HepG2 (cell line): Measurements from ENCODE around the gene LSM12. TPM values are rescaled to one million over a fixed set of nuclear protein-coding genes. Genes with fewer than 3 reads are reported as not detected.
A peak's percentile ranks its signal among the peaks of the same experiment; 100 is the strongest.

Experiments used
- CBX2 ChIP-seq, 2 experiments: fragments of 200-600 bp in 1 of 2; sonication (generic); formaldehyde crosslinking in 1 of 2; IDR thresholded peaks; 2 replicates each; pipeline versions ENCODE4 v1.7.0 to v1.8.1; 2018 to 2022; ENCODE audit warnings: low read depth in 2 of 2, low read length in 1 of 2, mild to moderate bottlenecking in 1 of 2, missing genetic modification reagents in 1 of 2
- MEIS1 ChIP-seq: sonication (generic); formaldehyde crosslinking; IDR thresholded peaks from 2 replicates; pipeline ENCODE4 v1.9.0; 2021; ENCODE audit warnings: mild to moderate bottlenecking, missing genetic modification reagents, moderate library complexity, borderline replicate concordance
- NR2F6 ChIP-seq, 2 experiments: IDR thresholded peaks; 2 replicates each; pipeline ENCODE4 v1.6.1; 2016; ENCODE audit warnings: antibody characterized with exemption in 1 of 2, mild to moderate bottlenecking in 1 of 2
- POLR2AphosphoS5 ChIP-seq: IDR thresholded peaks from 2 replicates; pipeline ENCODE4 v1.6.1; 2012; ENCODE audit warnings: low read depth, low read length
- REL ChIP-seq: sonication (generic); formaldehyde crosslinking; conservative IDR thresholded peaks from 2 replicates; pipeline ENCODE4 v1.8.0; 2022; ENCODE audit warnings: mild to moderate bottlenecking, missing genetic modification reagents, moderate library complexity
- SIN3B ChIP-seq: fragments of 150-350 bp; IDR thresholded peaks from 2 replicates; pipeline ENCODE4 v1.6.1; 2014; ENCODE audit warnings: low read length
- STAG1 ChIP-seq: sonication (generic); formaldehyde crosslinking; IDR thresholded peaks from 2 replicates; pipeline ENCODE4 v1.4.0; 2020; ENCODE audit warnings: missing genetic modification reagents
- TFAP4 ChIP-seq: sonication (generic); IDR thresholded peaks from 2 replicates; pipeline ENCODE4 v1.6.1; 2016; ENCODE audit warnings: low read depth, borderline replicate concordance
- XRCC5 ChIP-seq: fragments of 200-400 bp; formaldehyde crosslinking; optimal IDR thresholded peaks from 2 replicates; pipeline ENCODE3; 2017; ENCODE audit warnings: mild to moderate bottlenecking, low read length
- ZBTB39 ChIP-seq: sonication (generic); formaldehyde crosslinking; IDR thresholded peaks from 2 replicates; pipeline ENCODE4 v1.5.0; 2020; ENCODE audit warnings: missing genetic modification reagents
- ZFYVE20 ChIP-seq: sonication (generic); formaldehyde crosslinking; IDR thresholded peaks from 2 replicates; pipeline ENCODE4 v1.8.0; 2023; ENCODE audit warnings: low read depth, mild to moderate bottlenecking, moderate library complexity, missing genetic modification reagents, borderline replicate concordance
- ZNF484 ChIP-seq: sonication (generic); formaldehyde crosslinking; IDR thresholded peaks from 2 replicates; pipeline ENCODE4 v1.5.1; 2020; ENCODE audit warnings: mild to moderate bottlenecking, low read depth, missing genetic modification reagents, borderline replicate concordance
- ZNF605 ChIP-seq: sonication (generic); formaldehyde crosslinking; IDR thresholded peaks from 2 replicates; pipeline ENCODE4 v1.8.0; 2022; ENCODE audit warnings: mild to moderate bottlenecking, missing genetic modification reagents
- polyA plus RNA-seq, 8 experiments: library from polyadenylated mRNA; depleted of rRNA in 3 of 8; stranded (reverse) in 7 of 8; unstranded in 1 of 8; fragments of >200 nt; fragmentation: Illumina TruSeq in 4 of 8; extraction: Trizol in 4 of 8; gene quantifications; 2 replicates each; pipeline versions ENCODE4 v1.2.1 to v1.2.3, GENCODE V29; 2011 to 2016; ENCODE audit warnings: low read depth in 4 of 8, missing spikeins in 1 of 8, mixed read lengths in 1 of 8; ENCODE audit not compliant: insufficient read depth in 1 of 8
- total RNA-seq, 5 experiments: library from RNA; depleted of rRNA; stranded (reverse); fragments of >200 nt; fragmentation: Illumina TruSeq; extraction: Trizol; gene quantifications; 2 replicates each; pipeline ENCODE4 v1.2.3, GENCODE V29; 2016; ENCODE audit warnings: low read depth in 1 of 5
- TF ChIP-seq, protein P1 (sequence below): IDR thresholded peaks from 2 replicates; pipeline ENCODE4 v1.6.1; 2016
- TF ChIP-seq, protein P2 (sequence below): sonication (generic); formaldehyde crosslinking; IDR thresholded peaks from 2 replicates; pipeline ENCODE4 v1.4.0; 2020; ENCODE audit warnings: missing genetic modification reagents, borderline replicate concordance
- TF ChIP-seq, protein P3 (sequence below): IDR thresholded peaks from 2 replicates; pipeline ENCODE4 v1.6.1; 2018; ENCODE audit warnings: missing genetic modification reagents
- TF ChIP-seq, protein P4 (sequence below): sonication (generic); formaldehyde crosslinking; IDR thresholded peaks from 2 replicates; pipeline ENCODE4 v1.5.0; 2020; ENCODE audit warnings: missing genetic modification reagents, mild to moderate bottlenecking, borderline replicate concordance

LSM12 gene
- total and polyA plus RNA-seq, 2 of the 13 experiments (the other 11 are each of a cell fraction or from before 2014, with no cell fraction given), result 52.8 to 55.7 TPM

DNA sequence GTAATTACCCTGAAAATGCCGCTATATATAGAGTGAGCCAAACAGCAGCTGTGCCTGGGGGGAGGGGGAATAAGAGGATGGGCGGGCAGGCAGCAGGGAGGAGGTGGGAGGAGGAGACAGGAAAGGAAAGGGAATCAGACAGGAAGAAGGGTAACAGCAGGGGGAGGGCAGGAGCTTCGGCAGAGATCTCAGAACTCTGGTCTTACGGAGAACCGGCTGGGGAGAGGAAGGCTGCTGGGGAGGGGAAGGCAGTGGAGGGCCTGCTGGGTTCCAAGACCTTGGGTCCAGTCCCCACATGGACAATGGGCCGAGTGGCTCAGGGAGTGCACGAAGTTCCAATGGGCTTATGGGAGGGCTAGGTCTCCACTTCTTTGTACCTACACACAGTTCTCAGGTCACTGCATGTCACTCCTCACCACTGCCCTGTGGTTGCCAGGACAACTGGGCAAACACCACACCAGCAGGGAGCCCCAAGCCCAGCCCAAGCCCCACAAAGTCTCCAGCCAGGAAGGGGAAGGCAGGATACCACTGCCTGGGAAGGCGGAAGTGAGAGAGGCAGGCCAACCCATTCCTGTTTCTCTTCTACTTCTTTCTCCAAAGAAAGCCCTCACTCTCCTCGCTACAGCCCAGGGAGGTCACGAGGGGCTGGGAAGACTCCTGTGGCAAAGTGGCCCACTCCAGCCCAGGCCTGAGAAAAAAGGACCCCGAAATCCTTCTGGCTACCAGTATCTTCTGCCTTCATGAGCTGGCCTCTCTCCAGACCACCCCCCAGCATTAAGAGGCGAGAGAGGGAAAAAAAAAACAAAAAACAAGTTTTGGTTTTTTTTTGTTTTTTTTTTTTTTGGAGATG lies 29.4 kb upstream of the LSM12 start (continued):
- TF ChIP-seq, protein P1, sequence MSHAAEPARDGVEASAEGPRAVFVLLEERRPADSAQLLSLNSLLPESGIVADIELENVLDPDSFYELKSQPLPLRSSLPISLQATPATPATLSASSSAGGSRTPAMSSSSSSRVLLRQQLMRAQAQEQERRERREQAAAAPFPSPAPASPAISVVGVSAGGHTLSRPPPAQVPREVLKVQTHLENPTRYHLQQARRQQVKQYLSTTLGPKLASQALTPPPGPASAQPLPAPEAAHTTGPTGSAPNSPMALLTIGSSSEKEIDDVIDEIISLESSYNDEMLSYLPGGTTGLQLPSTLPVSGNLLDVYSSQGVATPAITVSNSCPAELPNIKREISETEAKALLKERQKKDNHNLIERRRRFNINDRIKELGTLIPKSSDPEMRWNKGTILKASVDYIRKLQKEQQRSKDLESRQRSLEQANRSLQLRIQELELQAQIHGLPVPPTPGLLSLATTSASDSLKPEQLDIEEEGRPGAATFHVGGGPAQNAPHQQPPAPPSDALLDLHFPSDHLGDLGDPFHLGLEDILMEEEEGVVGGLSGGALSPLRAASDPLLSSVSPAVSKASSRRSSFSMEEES (CRISPR knock-in tag), result peak; percentile 18; the same call in 1 of the 2 replicates
- TF ChIP-seq POLR2AphosphoS5 (peak; percentile 33; the same call in 1 of the 2 replicates), REL (CRISPR knock-in tag) (no peak), STAG1 (peak; percentile 52), ZNF484 (CRISPR knock-in tag) (no peak), MEIS1 (CRISPR knock-in tag) (peak; percentile 84; the same call in 1 of the 2 replicates), TFAP4 (peak; percentile 67; the same call in 1 of the 2 replicates), ZBTB39 (CRISPR knock-in tag) (no peak), ZNF605 (peak; percentile 76), ZFYVE20 (CRISPR knock-in tag) (no peak), CBX2 (IDR thresholded peaks at IDR 0.05; ENCODE audit: low read depth, low read length) (no peak), CBX2 (CRISPR knock-in tag; IDR thresholded peaks at IDR 0.05; ENCODE audit: low read depth) (no peak), SIN3B (no peak), NR2F6 (IDR thresholded peaks at IDR 0.05) (peak; percentile 11; the same call in 1 of the 2 replicates), NR2F6 (CRISPR knock-in tag; IDR thresholded peaks at IDR 0.05) (peak; percentile 57; the same call in 1 of the 2 replicates), XRCC5 (peak; percentile 95)
- TF ChIP-seq, protein P2, sequence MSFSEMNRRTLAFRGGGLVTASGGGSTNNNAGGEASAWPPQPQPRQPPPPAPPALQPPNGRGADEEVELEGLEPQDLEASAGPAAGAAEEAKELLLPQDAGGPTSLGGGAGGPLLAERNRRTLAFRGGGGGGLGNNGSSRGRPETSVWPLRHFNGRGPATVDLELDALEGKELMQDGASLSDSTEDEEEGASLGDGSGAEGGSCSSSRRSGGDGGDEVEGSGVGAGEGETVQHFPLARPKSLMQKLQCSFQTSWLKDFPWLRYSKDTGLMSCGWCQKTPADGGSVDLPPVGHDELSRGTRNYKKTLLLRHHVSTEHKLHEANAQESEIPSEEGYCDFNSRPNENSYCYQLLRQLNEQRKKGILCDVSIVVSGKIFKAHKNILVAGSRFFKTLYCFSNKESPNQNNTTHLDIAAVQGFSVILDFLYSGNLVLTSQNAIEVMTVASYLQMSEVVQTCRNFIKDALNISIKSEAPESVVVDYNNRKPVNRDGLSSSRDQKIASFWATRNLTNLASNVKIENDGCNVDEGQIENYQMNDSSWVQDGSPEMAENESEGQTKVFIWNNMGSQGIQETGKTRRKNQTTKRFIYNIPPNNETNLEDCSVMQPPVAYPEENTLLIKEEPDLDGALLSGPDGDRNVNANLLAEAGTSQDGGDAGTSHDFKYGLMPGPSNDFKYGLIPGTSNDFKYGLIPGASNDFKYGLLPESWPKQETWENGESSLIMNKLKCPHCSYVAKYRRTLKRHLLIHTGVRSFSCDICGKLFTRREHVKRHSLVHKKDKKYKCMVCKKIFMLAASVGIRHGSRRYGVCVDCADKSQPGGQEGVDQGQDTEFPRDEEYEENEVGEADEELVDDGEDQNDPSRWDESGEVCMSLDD (CRISPR knock-in tag), result peak; percentile 50; the same call in 1 of the 2 replicates
- TF ChIP-seq, protein P3, sequence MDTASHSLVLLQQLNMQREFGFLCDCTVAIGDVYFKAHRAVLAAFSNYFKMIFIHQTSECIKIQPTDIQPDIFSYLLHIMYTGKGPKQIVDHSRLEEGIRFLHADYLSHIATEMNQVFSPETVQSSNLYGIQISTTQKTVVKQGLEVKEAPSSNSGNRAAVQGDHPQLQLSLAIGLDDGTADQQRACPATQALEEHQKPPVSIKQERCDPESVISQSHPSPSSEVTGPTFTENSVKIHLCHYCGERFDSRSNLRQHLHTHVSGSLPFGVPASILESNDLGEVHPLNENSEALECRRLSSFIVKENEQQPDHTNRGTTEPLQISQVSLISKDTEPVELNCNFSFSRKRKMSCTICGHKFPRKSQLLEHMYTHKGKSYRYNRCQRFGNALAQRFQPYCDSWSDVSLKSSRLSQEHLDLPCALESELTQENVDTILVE, result no peak
- TF ChIP-seq, protein P4, sequence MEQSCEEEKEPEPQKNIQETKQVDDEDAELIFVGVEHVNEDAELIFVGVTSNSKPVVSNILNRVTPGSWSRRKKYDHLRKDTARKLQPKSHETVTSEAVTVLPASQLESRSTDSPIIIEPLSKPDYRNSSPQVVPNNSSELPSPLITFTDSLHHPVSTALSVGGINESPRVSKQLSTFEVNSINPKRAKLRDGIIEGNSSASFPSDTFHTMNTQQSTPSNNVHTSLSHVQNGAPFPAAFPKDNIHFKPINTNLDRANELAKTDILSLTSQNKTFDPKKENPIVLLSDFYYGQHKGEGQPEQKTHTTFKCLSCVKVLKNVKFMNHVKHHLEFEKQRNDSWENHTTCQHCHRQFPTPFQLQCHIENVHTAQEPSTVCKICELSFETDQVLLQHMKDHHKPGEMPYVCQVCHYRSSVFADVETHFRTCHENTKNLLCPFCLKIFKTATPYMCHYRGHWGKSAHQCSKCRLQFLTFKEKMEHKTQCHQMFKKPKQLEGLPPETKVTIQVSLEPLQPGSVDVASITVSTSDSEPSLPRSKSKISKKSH (CRISPR knock-in tag), result peak; percentile 76; the same call in 1 of the 2 replicates
